Measurements from ENCODE around the gene BANP.

Gene BANP

DNA sequence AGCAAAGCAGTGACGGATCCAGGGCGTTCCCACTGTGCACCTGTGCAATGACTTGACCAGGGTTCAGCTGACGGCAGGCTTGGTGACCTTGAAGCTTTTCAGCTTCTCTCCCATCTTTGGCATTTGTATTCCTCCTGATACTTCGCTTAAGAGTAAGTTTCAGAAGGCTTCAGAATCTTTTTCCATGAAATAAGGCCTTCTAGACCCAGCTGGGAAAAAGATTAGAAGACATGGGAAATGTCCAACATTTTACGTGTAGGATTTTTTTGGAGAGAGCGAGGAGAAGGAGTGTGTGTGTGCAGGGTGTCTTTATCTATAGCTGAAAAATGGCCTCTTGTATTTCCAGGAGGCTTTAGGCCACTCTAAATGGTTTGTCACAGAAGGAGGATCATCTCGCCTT lies 104.1 kb downstream of the BANP start:
- no peak overlapping the region for H3K4me3 ChIP-seq (ENCODE audit: low read depth, low read length)
- TF ChIP-seq, protein P1, sequence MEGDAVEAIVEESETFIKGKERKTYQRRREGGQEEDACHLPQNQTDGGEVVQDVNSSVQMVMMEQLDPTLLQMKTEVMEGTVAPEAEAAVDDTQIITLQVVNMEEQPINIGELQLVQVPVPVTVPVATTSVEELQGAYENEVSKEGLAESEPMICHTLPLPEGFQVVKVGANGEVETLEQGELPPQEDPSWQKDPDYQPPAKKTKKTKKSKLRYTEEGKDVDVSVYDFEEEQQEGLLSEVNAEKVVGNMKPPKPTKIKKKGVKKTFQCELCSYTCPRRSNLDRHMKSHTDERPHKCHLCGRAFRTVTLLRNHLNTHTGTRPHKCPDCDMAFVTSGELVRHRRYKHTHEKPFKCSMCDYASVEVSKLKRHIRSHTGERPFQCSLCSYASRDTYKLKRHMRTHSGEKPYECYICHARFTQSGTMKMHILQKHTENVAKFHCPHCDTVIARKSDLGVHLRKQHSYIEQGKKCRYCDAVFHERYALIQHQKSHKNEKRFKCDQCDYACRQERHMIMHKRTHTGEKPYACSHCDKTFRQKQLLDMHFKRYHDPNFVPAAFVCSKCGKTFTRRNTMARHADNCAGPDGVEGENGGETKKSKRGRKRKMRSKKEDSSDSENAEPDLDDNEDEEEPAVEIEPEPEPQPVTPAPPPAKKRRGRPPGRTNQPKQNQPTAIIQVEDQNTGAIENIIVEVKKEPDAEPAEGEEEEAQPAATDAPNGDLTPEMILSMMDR (IDR thresholded peaks at IDR 0.05; ENCODE audit: borderline replicate concordance, insufficient read depth, low read depth, low read length): no peak

DNA sequence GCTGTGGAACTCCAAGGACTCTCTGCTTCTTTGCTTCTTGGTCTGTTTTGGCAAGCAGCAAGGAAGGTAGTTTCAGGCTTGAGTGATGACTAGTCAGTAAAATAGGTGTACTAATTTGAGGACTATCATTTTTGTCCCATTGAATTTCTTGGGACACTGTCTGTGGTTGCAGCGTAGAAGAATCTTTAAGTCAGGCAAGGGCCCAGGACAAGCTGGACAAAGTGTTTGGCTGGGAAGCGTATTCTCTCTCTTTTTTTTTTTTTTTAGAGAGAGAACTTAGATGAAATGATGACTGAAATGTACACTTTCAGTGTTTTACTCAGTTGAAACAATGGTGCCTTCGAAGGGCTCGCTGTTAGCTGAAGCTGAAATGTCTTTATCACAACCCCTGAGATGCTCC lies 105.0 kb downstream of the BANP start:
- H3K4me3 ChIP-seq (ENCODE audit: low read depth, low read length): no peak overlapping the region
- TF ChIP-seq, protein P1 (IDR thresholded peaks at IDR 0.05; ENCODE audit: borderline replicate concordance, insufficient read depth, low read depth, low read length): no peak

DNA sequence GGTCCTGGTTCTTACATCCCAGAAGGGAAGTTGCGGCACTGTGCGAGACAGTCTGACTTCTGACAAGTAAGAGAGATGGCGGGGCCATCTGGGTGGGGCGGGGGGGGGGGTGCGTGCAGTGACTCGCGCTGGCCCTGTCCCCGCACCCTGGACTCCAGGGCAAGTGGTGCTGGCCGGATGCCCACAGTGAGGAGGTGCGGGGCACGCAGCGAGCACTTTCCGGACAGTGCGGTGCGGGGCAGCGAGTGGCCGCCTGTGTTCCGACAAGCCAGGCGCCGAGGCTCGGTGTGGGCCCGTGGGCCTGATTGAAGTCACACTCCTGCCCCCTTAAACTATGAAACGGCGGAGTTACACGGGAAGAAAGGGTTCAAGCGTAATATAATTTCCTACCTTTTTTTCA lies 106.4 kb downstream of the BANP start:
- no peak overlapping the region for H3K4me3 ChIP-seq (ENCODE audit: low read depth, low read length)
- TF ChIP-seq, protein P1 (IDR thresholded peaks at IDR 0.05; ENCODE audit: borderline replicate concordance, insufficient read depth, low read depth, low read length): no peak

DNA sequence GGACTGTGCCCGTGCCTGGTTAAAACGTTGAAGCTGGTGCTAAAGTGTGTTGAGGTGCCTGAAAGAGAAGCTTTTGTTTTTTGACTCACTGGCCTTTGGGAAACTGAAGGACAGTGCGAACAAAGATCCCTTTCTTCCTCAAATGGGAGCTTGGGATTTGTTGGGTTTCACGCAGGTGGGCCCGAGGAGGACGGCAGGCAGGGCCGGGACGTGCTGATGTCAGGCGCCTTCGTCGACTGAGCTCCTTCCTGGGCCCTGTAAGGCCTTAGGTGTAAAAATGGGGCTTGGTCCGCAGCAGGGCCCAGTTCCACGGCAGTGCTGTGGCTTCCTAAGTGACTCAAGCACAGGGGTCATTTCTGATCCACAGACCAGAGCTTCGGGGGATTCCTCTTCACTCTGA lies 106.9 kb downstream of the BANP start:
- TF ChIP-seq, protein P1 (IDR thresholded peaks at IDR 0.05; ENCODE audit: borderline replicate concordance, insufficient read depth, low read depth, low read length): no peak
- no peak overlapping the region for H3K4me3 ChIP-seq (ENCODE audit: low read depth, low read length)

DNA sequence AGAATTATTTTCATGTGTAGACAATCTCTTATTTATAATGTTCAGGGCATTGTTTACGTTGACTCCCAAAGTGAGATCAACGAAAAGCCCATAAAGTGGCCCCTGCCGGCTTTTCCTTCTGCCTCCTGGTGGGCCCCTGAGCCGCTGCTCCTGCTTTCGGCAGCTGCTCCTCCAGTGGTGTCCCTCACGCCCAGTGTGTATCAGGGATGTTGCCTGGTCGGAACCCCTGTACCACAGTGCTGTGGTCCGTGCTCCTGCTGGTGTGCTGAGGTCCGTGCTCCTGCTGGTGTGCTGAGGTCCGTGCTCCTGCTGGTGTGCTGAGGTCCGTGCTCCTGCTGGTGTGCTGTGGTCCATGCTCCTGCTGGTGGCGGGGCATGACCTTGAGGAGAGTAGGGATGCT lies 107.6 kb downstream of the BANP start:
- TF ChIP-seq, protein P1 (IDR thresholded peaks at IDR 0.05; ENCODE audit: borderline replicate concordance, insufficient read depth, low read depth, low read length): no peak

DNA sequence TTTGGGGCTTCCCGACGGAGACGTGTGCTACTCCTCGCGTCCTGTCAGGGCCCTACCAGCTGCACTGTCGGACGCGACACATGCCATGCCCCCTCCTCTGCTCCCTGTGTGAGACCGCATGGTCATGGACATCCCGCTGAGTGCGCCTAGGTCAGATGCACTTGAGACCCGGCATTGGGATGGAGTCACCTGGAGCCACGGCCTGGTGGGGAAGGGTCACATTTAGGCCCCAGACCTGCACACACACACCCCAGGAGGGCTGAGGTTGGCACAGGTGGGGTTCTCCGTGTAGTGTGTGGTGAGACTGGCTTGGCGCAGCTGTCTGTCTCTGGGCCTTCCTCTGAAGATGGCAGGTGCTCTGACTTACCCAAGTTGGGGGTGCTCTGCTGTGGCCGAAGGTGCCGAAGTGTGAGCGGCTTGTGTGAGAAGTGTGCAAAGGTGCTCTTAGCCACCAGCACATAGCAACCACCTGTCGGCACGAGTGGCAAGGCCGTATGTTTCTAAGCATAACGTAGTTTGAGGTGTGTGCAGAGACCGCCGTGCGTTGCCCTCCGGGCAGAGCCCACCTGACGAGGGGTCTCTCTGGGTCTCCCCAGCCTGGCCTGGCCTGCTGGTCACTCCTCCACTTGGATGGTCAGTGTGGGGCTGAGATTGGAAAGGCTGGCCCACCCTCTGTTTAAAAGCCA lies 108.6 kb downstream of the BANP start:
- H3K4me3 ChIP-seq (ENCODE audit: low read depth, low read length): no peak overlapping the region
- TF ChIP-seq, protein P1 (IDR thresholded peaks at IDR 0.05; ENCODE audit: borderline replicate concordance, insufficient read depth, low read depth, low read length): no peak

More for the DNA sequence above, 107.6 kb downstream of the BANP start:
- H3K4me3 ChIP-seq (ENCODE audit: low read depth, low read length): no peak overlapping the region

DNA sequence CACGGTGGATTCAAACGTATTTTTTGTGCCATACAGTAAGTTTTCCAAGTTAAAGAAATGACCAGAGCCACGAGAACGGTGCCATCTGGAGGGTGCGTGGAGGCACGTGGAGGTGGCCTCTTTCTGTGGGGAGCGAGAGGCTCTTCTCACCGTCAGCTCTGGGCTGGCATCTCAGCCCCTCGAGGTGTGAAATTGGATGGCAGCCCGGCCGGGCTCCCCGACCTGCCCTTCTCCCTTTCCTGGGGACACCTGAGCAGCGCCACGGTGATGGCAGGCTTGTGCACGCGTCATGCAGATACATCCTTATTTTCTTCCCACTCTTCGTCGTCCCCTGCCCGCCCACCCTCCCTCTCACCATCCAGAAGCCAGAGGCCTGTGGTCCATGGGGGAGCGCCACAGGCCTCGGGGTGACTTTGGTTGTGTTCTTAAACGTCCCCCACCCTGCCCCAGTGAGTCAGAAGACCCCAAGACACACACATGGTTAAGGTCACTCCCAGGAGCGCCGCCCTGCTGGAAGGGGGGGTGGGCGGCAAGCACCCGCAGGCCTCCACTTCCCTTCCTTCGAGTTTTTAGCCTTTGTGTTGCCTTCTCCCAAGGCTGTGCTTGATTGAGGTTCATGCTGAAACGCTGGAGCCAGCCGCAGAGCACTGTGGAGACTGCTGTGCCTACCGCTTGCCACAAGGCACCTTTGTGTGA lies 109.4 kb downstream of the BANP start:
- H3K4me3 ChIP-seq (ENCODE audit: low read depth, low read length): no peak overlapping the region
- TF ChIP-seq, protein P1 (IDR thresholded peaks at IDR 0.05; ENCODE audit: borderline replicate concordance, insufficient read depth, low read depth, low read length): 0 out of 2 replicates have a peak, but pooled peaks have one; percentile 15
